ENCODE data around the gene C13orf42. TPM values are rescaled to one million over a fixed set of nuclear protein-coding genes. Genes with fewer than 3 reads are reported as not detected.

C13orf42 gene
- total RNA-seq, 4 donors from 2014 or later = not detected

DNA sequence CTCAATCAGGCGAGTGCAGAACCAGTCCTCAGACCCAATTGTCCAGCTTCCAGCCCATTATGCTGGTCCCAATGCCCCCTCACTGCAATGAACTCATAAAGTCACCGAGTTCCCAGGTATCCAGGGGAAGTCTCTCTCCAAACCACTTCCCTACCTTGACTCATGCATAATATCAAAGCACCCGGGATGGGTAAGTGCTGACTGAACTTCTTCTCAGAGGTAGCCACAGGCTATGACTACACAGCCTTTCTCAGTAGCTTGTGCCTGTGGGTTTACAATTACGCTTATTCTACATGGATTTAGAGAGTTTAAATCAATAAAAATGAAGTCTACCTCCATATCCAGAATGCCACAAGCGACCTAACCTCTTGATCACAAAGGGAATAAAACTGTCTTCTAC is 1.7 kb upstream of the C13orf42 start:
- peaks cover 12% of the 10 kb centered on the region for H3K27me3 ChIP-seq
- H3K27ac ChIP-seq = no peak overlapping the region
- no peak for DNase-seq (ENCODE audit: low spot score in 2 of 2)
- H3K4me3 ChIP-seq = no peak overlapping the region
- no peaks in the 10 kb centered on the region for H3K4me1 ChIP-seq
- H3K9me3 ChIP-seq = peaks cover 8% of the 10 kb centered on the region
- WGBS = 76% methylated on average over 5 of the region's 5 CpGs
- H3K36me3 ChIP-seq = no peaks in the 10 kb centered on the region
- TF ChIP-seq EP300 (IDR thresholded peaks at IDR 0.05) (no peak), POLR2AphosphoS5 (IDR thresholded peaks at IDR 0.05) (no peak), POLR2A (IDR thresholded peaks at IDR 0.05) (no peak)
- TF ChIP-seq, protein P1, sequence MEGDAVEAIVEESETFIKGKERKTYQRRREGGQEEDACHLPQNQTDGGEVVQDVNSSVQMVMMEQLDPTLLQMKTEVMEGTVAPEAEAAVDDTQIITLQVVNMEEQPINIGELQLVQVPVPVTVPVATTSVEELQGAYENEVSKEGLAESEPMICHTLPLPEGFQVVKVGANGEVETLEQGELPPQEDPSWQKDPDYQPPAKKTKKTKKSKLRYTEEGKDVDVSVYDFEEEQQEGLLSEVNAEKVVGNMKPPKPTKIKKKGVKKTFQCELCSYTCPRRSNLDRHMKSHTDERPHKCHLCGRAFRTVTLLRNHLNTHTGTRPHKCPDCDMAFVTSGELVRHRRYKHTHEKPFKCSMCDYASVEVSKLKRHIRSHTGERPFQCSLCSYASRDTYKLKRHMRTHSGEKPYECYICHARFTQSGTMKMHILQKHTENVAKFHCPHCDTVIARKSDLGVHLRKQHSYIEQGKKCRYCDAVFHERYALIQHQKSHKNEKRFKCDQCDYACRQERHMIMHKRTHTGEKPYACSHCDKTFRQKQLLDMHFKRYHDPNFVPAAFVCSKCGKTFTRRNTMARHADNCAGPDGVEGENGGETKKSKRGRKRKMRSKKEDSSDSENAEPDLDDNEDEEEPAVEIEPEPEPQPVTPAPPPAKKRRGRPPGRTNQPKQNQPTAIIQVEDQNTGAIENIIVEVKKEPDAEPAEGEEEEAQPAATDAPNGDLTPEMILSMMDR (IDR thresholded peaks at IDR 0.05) = no peak

DNA sequence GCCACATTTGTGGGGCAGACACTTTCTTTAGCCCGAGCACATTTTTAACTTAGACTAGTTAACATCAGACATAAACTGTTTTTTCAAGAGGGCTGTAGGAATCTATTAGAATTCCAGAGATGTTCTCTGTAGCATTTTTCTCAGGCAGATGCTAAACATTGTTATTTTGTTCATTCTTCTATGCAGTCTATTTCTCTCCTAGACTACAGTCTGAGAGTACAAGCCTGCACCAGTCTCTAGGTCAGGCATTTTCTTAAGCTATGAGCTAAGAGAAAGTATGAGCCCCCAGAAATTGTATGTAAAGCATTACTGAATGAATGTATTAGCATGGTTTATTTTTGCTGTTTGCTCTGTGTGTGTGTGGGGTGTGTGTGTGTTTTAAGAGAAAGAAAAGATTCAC is 923 bp upstream of the C13orf42 start:
- DNase-seq (ENCODE audit: low spot score in 2 of 2) = no peak
- WGBS = 0% methylated on average over 1 of the region's 1 CpG
- H3K27me3 ChIP-seq = peaks cover 12% of the 10 kb centered on the region
- no peak overlapping the region for H3K27ac ChIP-seq
- H3K4me3 ChIP-seq = no peak overlapping the region
- no peaks in the 10 kb centered on the region for H3K36me3 ChIP-seq
- H3K4me1 ChIP-seq = no peaks in the 10 kb centered on the region
- H3K9me3 ChIP-seq = peaks cover 3% of the 10 kb centered on the region
- no peak for TF ChIP-seq POLR2AphosphoS5 (IDR thresholded peaks at IDR 0.05)
- TF ChIP-seq, protein P1 (IDR thresholded peaks at IDR 0.05) = no peak
- no peak for TF ChIP-seq EP300 (IDR thresholded peaks at IDR 0.05)
- TF ChIP-seq POLR2A (IDR thresholded peaks at IDR 0.05) = no peak

DNA sequence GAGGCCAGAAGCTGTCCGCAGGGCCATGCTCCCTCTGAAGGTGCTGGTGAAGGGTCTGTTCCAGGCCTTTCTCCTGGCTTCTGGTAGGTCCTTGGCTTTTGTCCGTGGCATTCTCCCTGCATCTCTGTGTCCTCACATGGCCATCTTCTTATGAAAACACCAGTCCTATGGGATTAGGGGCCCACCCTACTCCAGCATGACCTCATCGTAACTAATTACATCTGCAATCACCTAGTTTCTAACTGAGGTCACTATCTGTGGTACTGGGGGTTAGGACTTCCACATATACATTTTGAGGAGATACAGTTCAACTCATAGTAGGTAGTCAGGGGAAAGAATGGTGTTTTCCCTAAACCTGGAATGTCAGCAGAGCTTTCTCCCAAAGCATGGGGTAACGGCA is 3.1 kb downstream of the C13orf42 start:
- Histone ChIP-seq H3K4me1 (no peaks in the 10 kb centered on the region), H3K27me3 (peaks cover 9% of the 10 kb centered on the region), H3K36me3 (no peaks in the 10 kb centered on the region), H3K9me3 (no peaks in the 10 kb centered on the region), H3K4me3 (no peak overlapping the region), H3K27ac (no peak overlapping the region)
- 88% methylated on average over 4 of the region's 4 CpGs for WGBS
- no peak for TF ChIP-seq POLR2A (IDR thresholded peaks at IDR 0.05)
- no peak for TF ChIP-seq POLR2AphosphoS5 (IDR thresholded peaks at IDR 0.05)
- TF ChIP-seq, protein P1 (IDR thresholded peaks at IDR 0.05) = no peak
- no peak for DNase-seq (ENCODE audit: low spot score in 2 of 2)

DNA sequence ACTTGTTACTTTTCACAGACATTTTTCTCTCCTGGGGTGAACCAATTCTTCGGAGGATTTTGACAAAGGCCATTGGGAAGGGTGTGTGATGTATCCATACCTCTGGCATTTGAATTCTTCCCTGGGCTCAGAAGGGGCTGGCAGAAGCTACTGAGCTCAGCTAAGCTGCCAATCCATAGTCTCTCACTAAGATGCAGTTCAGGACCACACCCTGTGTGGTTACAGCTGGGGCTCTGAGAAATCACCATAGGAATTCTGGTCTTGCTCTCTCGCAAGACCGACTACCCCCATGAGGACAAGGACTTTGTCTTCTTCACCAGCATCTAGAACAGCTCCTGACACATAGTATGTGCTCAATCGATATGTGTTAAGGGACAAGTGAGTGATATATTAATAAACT is 6.0 kb downstream of the C13orf42 start:
- WGBS = 81% methylated on average over 4 of the region's 4 CpGs
- no peaks in the 10 kb centered on the region for H3K36me3 ChIP-seq
- TF ChIP-seq, protein P1 (IDR thresholded peaks at IDR 0.05) = no peak
- TF ChIP-seq EP300 (IDR thresholded peaks at IDR 0.05) (no peak), POLR2A (IDR thresholded peaks at IDR 0.05) (no peak), POLR2AphosphoS5 (IDR thresholded peaks at IDR 0.05) (no peak)
- H3K4me3 ChIP-seq = no peak overlapping the region
- no peaks in the 10 kb centered on the region for H3K9me3 ChIP-seq
- no peak overlapping the region for H3K27ac ChIP-seq
- H3K4me1 ChIP-seq = no peaks in the 10 kb centered on the region
- peaks cover 8% of the 10 kb centered on the region for H3K27me3 ChIP-seq
- DNase-seq (ENCODE audit: low spot score in 2 of 2) = no peak

DNA sequence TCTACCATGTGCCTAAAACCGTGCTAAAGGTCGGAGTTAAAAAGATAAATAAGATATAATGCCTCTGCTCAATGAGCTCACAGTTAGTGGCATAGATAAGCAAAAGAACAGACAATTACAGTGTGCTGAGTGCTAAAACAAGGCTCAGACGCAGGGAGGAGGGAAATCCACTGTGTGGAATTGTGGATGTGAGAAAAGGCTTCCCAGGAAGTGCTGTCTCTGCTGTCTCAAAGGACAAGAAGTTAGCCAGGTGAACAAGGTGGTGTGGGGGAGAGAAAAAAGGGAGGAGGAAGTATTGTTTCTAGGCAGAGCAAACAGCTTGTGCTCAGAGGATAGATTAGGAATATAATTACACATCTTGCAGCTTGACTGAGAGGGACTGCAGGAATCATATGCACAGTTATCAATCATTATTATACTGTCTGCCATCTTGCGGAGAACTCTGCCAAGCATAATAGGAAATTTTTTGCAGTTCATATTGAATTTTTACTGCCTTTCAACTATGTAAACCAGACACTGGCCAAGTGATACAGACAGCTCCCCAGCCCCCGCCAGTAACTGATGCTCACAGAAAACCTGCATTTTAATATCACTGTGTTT is 9.3 kb downstream of the C13orf42 start:
- H3K9me3 ChIP-seq = no peaks in the 10 kb centered on the region
- no peaks in the 10 kb centered on the region for H3K4me1 ChIP-seq
- TF ChIP-seq POLR2A (IDR thresholded peaks at IDR 0.05) (no peak), EP300 (IDR thresholded peaks at IDR 0.05) (no peak), POLR2AphosphoS5 (IDR thresholded peaks at IDR 0.05) (no peak)
- TF ChIP-seq, protein P1 (IDR thresholded peaks at IDR 0.05) = no peak
- no peaks in the 10 kb centered on the region for H3K36me3 ChIP-seq
- 66% methylated on average over 5 of the region's 5 CpGs for WGBS
- H3K27me3 ChIP-seq = peaks cover 8% of the 10 kb centered on the region
- DNase-seq (ENCODE audit: low spot score in 2 of 2) = no peak
- H3K27ac ChIP-seq = no peak overlapping the region
- H3K4me3 ChIP-seq = no peak overlapping the region

Measured in suprapubic skin (tissue), 4 donors.